Measurements from ENCODE around the gene MED13L.

Gene MED13L

DNA sequence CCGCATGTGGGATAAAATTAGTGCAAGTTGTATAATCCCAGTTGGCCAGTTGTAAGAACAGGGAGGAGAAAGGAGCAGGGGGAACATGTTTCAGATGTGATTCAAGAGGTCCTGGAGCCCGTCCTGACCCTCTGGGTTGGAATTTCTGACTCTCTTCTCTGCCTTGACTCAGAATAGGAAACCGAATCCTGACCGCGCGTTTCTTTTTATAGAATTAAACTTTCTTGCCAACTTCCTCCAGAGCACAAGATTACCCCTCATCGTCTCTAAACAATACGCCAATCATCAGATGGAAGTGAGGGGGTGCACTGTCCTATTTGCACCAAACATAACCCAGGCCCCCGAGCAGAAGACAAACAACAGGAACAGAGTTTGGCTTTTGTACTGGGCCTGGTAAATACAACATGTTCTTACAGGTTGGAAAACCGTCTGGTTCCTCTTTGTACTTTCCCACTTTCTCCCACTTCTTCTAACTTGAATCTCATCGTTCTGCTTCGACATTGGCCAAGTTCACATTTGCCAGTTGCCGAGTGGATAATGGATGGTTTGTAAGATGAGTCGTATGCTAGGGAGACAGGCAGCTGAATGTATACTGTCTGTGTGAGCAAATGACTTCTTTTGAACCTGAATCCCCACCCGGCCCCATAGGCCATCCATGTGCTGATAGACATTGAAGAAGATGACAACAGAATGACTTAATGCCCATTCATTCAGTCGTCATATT lies 42.6 kb upstream of the MED13L start:
- no peak overlapping the region for H3K27ac ChIP-seq

DNA sequence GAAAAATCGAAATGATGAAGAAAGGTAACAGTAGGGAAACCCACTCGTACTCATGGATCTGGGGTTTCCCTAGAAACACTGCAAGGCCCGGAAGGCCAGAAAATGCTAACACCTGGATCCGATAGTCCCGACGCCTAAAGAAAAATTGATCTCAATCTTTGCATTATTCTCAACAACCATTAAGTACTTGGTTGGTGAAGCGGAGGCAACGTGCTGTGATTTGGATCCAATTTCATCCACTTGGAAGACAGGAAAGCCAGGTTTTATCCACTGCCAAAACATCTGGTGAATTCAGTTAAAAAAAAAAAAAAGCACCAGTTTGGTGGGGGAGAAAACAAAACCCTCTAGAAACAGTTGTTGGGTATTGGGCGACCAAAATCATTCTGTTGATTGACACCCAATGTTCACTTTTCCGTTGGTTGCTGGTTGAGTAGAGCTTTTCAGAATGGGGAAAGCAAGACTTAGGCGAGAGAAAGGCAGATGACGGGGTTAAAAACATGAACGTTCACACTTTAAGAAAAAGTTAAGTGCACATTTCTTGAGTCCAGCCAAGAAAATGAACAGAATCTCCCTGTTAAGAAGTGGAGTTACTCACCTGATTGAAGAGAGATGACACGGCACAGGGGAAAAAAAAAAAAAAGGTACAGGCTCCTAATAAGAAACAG lies 41.9 kb upstream of the MED13L start:
- TF ChIP-seq ZFX (IDR thresholded peaks at IDR 0.05; ENCODE audit: borderline replicate concordance), result no peak
- TF ChIP-seq, protein P1, sequence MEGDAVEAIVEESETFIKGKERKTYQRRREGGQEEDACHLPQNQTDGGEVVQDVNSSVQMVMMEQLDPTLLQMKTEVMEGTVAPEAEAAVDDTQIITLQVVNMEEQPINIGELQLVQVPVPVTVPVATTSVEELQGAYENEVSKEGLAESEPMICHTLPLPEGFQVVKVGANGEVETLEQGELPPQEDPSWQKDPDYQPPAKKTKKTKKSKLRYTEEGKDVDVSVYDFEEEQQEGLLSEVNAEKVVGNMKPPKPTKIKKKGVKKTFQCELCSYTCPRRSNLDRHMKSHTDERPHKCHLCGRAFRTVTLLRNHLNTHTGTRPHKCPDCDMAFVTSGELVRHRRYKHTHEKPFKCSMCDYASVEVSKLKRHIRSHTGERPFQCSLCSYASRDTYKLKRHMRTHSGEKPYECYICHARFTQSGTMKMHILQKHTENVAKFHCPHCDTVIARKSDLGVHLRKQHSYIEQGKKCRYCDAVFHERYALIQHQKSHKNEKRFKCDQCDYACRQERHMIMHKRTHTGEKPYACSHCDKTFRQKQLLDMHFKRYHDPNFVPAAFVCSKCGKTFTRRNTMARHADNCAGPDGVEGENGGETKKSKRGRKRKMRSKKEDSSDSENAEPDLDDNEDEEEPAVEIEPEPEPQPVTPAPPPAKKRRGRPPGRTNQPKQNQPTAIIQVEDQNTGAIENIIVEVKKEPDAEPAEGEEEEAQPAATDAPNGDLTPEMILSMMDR (IDR thresholded peaks at IDR 0.05), result no peak
- H3K27ac ChIP-seq, result no peak overlapping the region

More for the DNA sequence above, 42.6 kb upstream of the MED13L start:
- TF ChIP-seq ZFX (IDR thresholded peaks at IDR 0.05; ENCODE audit: borderline replicate concordance), result no peak
- TF ChIP-seq, protein P1 (IDR thresholded peaks at IDR 0.05), result no peak

DNA sequence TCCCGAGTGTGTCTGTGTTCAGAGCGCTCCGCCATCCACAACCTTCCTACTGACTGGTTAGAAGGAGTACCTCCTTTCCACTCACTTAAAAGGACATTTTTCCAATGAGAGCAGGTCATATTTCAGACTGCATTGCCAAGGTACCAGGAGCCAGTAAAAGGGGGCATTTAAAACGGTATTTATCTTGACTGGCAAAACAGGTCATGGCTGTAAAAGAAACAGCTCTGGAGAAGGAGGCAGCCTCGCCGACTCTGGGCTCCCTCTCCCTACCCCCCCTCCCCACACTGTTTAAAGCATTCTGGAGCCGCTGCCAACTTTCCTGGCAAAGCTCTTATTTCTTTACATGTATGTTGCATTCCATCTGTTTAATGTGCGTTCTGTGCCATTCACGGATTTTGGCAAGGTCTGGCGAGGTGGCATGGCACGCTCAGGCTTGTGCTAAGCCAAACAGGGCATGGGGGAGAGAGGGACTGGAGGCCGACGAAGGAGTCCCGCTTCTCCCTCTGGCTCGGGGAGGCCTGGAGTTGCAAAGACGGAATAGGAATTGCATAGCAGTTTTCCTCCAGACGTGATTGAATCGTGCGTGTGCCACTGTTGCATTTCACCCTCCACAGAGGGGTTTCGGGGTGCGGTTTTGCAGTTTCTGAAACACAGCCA lies 41.2 kb upstream of the MED13L start:
- TF ChIP-seq, protein P1 (IDR thresholded peaks at IDR 0.05), result no peak
- TF ChIP-seq ZFX (IDR thresholded peaks at IDR 0.05; ENCODE audit: borderline replicate concordance), result no peak
- H3K27ac ChIP-seq, result no peak overlapping the region

DNA sequence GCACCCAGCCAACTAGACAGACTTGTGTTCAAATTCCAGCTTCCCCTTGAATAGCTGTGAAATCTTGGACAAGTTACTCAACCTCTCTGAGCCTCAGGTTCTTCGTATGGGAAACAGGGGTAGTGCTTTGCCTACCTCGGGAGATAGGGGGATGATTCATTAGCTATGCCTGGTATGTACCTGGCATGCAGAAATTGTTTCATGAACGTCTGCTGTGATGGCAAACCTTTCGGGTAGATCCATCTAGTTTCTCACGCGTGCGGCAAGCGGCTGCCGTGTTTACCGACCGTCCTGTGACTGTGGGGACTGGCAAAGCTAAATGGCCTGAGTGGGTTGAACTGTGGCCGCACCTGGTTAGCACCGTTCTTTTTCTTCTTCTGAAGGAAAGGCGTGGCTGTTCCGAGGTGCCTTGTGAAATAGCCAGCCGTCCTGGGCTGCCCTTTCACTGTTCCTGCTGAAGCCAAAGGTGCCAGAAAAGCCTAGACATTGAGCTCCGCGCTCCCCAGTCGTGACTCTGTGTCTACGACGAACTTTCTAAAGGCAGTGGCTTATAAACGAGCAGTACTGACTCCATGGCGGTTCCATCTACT lies 40.6 kb upstream of the MED13L start:
- TF ChIP-seq, protein P1 (IDR thresholded peaks at IDR 0.05), result no peak
- TF ChIP-seq ZFX (IDR thresholded peaks at IDR 0.05; ENCODE audit: borderline replicate concordance), result no peak

GRCh38 chr12:116317139-116317538 lies 39.6 kb upstream of the MED13L start:
- no peak for TF ChIP-seq ZFX (IDR thresholded peaks at IDR 0.05; ENCODE audit: borderline replicate concordance)

More for the DNA sequence above, 40.6 kb upstream of the MED13L start:
- no peak overlapping the region for H3K27ac ChIP-seq

GRCh38 chr12:116314477-116314876 lies 37.0 kb upstream of the MED13L start:
- H3K27ac ChIP-seq, result no peak overlapping the region
- TF ChIP-seq, protein P1 (IDR thresholded peaks at IDR 0.05), result no peak
- TF ChIP-seq ZFX (IDR thresholded peaks at IDR 0.05; ENCODE audit: borderline replicate concordance), result no peak

More at GRCh38 chr12:116317139-116317538, 39.6 kb upstream of the MED13L start:
- no peak overlapping the region for H3K27ac ChIP-seq

- TF ChIP-seq ZFX (IDR thresholded peaks at IDR 0.05; ENCODE audit: borderline replicate concordance), result no peak
- TF ChIP-seq, protein P1 (IDR thresholded peaks at IDR 0.05), result no peak
- H3K27ac ChIP-seq, result no peak overlapping the region
These were observed 35.9 kb upstream of the MED13L start for GRCh38 chr12:116313194-116313927.

Measured in 22Rv1 (cell line).